NCI-H128 (cell line): ENCODE measurements around the gene PTPRD.
"Not testable (repeated sequence)": the region's sequence is repeated elsewhere in the genome, so short reads cannot be mapped to it uniquely, and the experiment has no call there.

Experiments
- DNase-seq: peaks from one replicate; lab custom pipeline; 2025; ENCODE audit not compliant: unreplicated experiment; lab: John Stamatoyannopoulos, UW

The PTPRD gene

GRCh38 chr9:10488937-10489336, 123.9 kb downstream of the PTPRD start:
- no peak for DNase-seq

- DNase-seq, result no peak
Observed at GRCh38 chr9:10479172-10479571, 133.6 kb downstream of the PTPRD start.

- not testable (repeated sequence) for DNase-seq
Observed at GRCh38 chr9:10449201-10449617, 163.6 kb downstream of the PTPRD start.

- no peak for DNase-seq
Observed at GRCh38 chr9:10447036-10447435, 165.8 kb downstream of the PTPRD start.

- DNase-seq, result no peak
Observed at GRCh38 chr9:10443868-10444204, 169.0 kb downstream of the PTPRD start.

- no peak for DNase-seq
Observed at GRCh38 chr9:10443181-10443867, 169.5 kb downstream of the PTPRD start.

GRCh38 chr9:10438955-10439354, 173.8 kb downstream of the PTPRD start:
- no peak for DNase-seq

- no peak for DNase-seq
Observed at GRCh38 chr9:10436756-10437155, 176.0 kb downstream of the PTPRD start.

- DNase-seq, result no peak
Observed at GRCh38 chr9:10434412-10434811, 178.4 kb downstream of the PTPRD start.

GRCh38 chr9:10411272-10411671, 201.5 kb downstream of the PTPRD start:
- no peak for DNase-seq

- DNase-seq, result no peak
Observed at GRCh38 chr9:10403283-10403682, 209.5 kb downstream of the PTPRD start.

- DNase-seq, result no peak
Observed at GRCh38 chr9:10396615-10397014, 216.2 kb downstream of the PTPRD start.

- no peak for DNase-seq
Observed at GRCh38 chr9:10387282-10387681, 225.5 kb downstream of the PTPRD start.

- no peak for DNase-seq
Observed at GRCh38 chr9:10371824-10372223, 241.0 kb downstream of the PTPRD start.

GRCh38 chr9:10366171-10366779, 246.5 kb downstream of the PTPRD start:
- DNase-seq, result no peak

GRCh38 chr9:10354591-10354990, 258.2 kb downstream of the PTPRD start:
- no peak for DNase-seq

- not testable (repeated sequence) for DNase-seq
Observed at GRCh38 chr9:10345621-10346020, 267.2 kb downstream of the PTPRD start.

- no peak for DNase-seq
Observed at GRCh38 chr9:10341057-10341456, 271.7 kb downstream of the PTPRD start.

GRCh38 chr9:10339152-10339551, 273.6 kb downstream of the PTPRD start:
- DNase-seq, result no peak

- no peak for DNase-seq
Observed at GRCh38 chr9:10331157-10331556, 281.6 kb downstream of the PTPRD start.

- DNase-seq, result no peak
Observed at GRCh38 chr9:10282084-10282483, 330.7 kb downstream of the PTPRD start.

- no peak for DNase-seq
Observed at GRCh38 chr9:10274988-10275387, 337.8 kb downstream of the PTPRD start.

GRCh38 chr9:10274175-10274574, 338.6 kb downstream of the PTPRD start:
- no peak for DNase-seq
